Loucy (cell line): Measurements from ENCODE around the gene TAF6.

ENCODE experiments used
- EZH2phosphoT487 ChIP-seq: fragments of 200-600 bp; IDR thresholded peaks from 2 replicates; pipeline ENCODE4 v1.6.1; 2018; ENCODE audit warnings: antibody characterized with exemption, mild to moderate bottlenecking, moderate library complexity, borderline replicate concordance
- TF ChIP-seq, protein P1 (sequence below): fragments of 200-600 bp; sonication (generic); conservative IDR thresholded peaks from 2 replicates; pipeline ENCODE4 v1.5.1; 2014; ENCODE audit warnings: mild to moderate bottlenecking, antibody characterized with exemption, low read length

DNA sequence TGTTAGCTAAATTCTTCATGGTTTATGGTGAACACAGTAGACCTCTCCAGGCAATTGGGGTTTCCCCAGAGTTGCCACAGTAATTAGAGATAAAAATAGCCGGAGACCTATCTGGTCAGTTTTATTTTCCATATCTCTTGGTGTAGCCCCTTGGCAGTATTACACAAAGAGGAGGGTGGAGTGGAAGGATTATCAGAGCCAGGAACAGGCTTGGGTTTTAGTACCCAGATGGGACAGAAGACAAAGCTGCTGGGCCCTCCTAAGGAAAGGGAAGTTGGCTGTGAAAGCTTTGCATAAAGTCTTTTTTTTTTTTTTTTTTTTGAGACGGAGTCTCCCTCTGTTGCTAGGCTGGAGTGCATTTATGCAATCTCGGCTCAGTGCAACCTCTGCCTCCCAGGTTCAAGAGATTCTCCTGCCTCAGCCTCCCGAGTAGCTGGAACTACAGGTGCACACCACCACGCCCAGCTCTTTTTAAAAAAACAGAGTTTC lies 59.9 kb downstream of the TAF6 start:
- TF ChIP-seq, protein P1, sequence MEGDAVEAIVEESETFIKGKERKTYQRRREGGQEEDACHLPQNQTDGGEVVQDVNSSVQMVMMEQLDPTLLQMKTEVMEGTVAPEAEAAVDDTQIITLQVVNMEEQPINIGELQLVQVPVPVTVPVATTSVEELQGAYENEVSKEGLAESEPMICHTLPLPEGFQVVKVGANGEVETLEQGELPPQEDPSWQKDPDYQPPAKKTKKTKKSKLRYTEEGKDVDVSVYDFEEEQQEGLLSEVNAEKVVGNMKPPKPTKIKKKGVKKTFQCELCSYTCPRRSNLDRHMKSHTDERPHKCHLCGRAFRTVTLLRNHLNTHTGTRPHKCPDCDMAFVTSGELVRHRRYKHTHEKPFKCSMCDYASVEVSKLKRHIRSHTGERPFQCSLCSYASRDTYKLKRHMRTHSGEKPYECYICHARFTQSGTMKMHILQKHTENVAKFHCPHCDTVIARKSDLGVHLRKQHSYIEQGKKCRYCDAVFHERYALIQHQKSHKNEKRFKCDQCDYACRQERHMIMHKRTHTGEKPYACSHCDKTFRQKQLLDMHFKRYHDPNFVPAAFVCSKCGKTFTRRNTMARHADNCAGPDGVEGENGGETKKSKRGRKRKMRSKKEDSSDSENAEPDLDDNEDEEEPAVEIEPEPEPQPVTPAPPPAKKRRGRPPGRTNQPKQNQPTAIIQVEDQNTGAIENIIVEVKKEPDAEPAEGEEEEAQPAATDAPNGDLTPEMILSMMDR, result no peak
- no peak for TF ChIP-seq EZH2phosphoT487
